Gastroesophageal sphincter (tissue), 4 donors: Measurements from ENCODE around the gene LSS. TPM values are rescaled to one million over a fixed set of nuclear protein-coding genes. Genes with fewer than 3 reads are reported as not detected.

ENCODE experiments used
- ATAC-seq: fragments of 150-250 bp; one replicate; pipeline ENCODE4 v1.9.1; 2016; ENCODE audit warnings: mild to moderate bottlenecking, moderate library complexity
- H3K27ac ChIP-seq, 4 donors: fragments of 200-600 bp; sonication (generic) in 3 of 4; 1 replicate in 3 of 4; 2 replicates in 1 of 4; pipeline ENCODE4 v1.5.1; 2016 to 2019
- H3K27me3 ChIP-seq: fragments of 200-600 bp; sonication (generic); one replicate; pipeline ENCODE4 v1.5.1; 2019
- H3K36me3 ChIP-seq, 2 donors: fragments of 200-600 bp; sonication (generic); one replicate each; pipeline ENCODE4 v1.5.1; 2019; ENCODE audit warnings: control low read depth in 1 of 2
- H3K4me1 ChIP-seq, 3 donors: fragments of 200-600 bp; sonication (generic); 1 replicate in 2 of 3; 2 replicates in 1 of 3; pipeline ENCODE4 v1.5.1; 2016 to 2019; ENCODE audit warnings: control low read depth in 2 of 3
- H3K4me3 ChIP-seq, 2 donors: fragments of 200-600 bp; sonication (generic); one replicate each; pipeline ENCODE4 v1.5.1; 2019; ENCODE audit warnings: mild to moderate bottlenecking in 1 of 2, moderate library complexity in 1 of 2
- H3K9me3 ChIP-seq, 3 donors: fragments of 200-600 bp; sonication (generic); one replicate each; pipeline ENCODE4 v1.5.1; 2017 to 2019; ENCODE audit warnings: control low read depth in 2 of 3
- CTCF ChIP-seq, 4 experiments: fragments of 200-600 bp in 2 of 4; fragments of 450-650 bp in 2 of 4; sonication (generic) in 1 of 4; IDR thresholded peaks; one replicate each; pipeline ENCODE4 v1.5.1; 2017 to 2019; ENCODE audit warnings: antibody characterized with exemption in 4 of 4, mild to moderate bottlenecking in 2 of 4, moderate library complexity in 2 of 4
- EP300 ChIP-seq: sonication (generic); formaldehyde crosslinking; IDR thresholded peaks from one replicate; pipeline ENCODE4 v1.6.1; 2017; ENCODE audit warnings: antibody characterized with exemption, mild to moderate bottlenecking
- POLR2A ChIP-seq, 2 donors: fragments of 450-650 bp; IDR thresholded peaks; one replicate each; pipeline ENCODE4 v1.6.1; 2017; ENCODE audit warnings: antibody characterized with exemption in 2 of 2, mild to moderate bottlenecking in 2 of 2, moderate library complexity in 1 of 2
- POLR2AphosphoS5 ChIP-seq: sonication (generic); formaldehyde crosslinking; IDR thresholded peaks from one replicate; pipeline ENCODE4 v1.6.1; 2017; ENCODE audit warnings: antibody characterized with exemption
- WGBS, 2 donors: methylation state at CpG; one replicate each; pipeline ENCODE4 v1.1.5; 2018; ENCODE audit warnings: low coverage in 1 of 2; 5-methylcytosine and 5-hydroxymethylcytosine counted together
- total RNA-seq, 4 donors: library from RNA; depleted of rRNA; stranded (reverse); fragments of >200 nt; gene quantifications; one replicate each; pipeline ENCODE4 v1.1.0, GENCODE V29; 2016

LSS gene
- total RNA-seq, 4 donors from 2014 or later, result 57.7 to 104 (median 85.7) TPM

GRCh38 chr21:46155514-46156377 lies 72.8 kb downstream of the LSS start, which contains the start of gene FTCD:
Gene FTCD (minus strand): TSS chr21:46155579. CDS start chr21:46155523, 56 bp downstream.
- H3K4me3 ChIP-seq, result no peak within 1 kb of the TSS
- H3K27me3 ChIP-seq, result peaks cover 7% of the 10 kb centered on the region
- no peaks in the 10 kb centered on the region for H3K36me3 ChIP-seq
- H3K4me1 ChIP-seq, result peaks cover 0 to 13% (median 8%) of the 10 kb centered on the region in 3 donors
- WGBS, 2 donors, result 78 to 82% methylated on average over 12 to 18 of the region's 34 CpGs
- no peaks in the 10 kb centered on the region for H3K9me3 ChIP-seq
- ATAC-seq, result no peak
- TF ChIP-seq EP300 (no peak), POLR2AphosphoS5 (no peak), CTCF (IDR thresholded peaks at IDR 0.05) (no peak), POLR2A (IDR thresholded peaks at IDR 0.05) (no peak)
- H3K27ac ChIP-seq, result no peak within 1 kb of the TSS

GRCh38 chr21:46154955-46155513 lies 73.5 kb downstream of the LSS start:
- WGBS, 2 donors, result no CpG with 5 or more reads among the region's 16 CpGs

GRCh38 chr21:46154155-46154954 lies 74.2 kb downstream of the LSS start:
- Histone ChIP-seq H3K4me1 (peaks cover 0 to 13% (median 8%) of the 10 kb centered on the region in 3 donors), H3K27me3 (peaks cover 7% of the 10 kb centered on the region), H3K9me3 (no peaks in the 10 kb centered on the region), H3K4me3 (no peak overlapping the region), H3K36me3 (no peaks in the 10 kb centered on the region), H3K27ac (no peak overlapping the region)
- no peak for ATAC-seq
- TF ChIP-seq EP300 (no peak), POLR2A (IDR thresholded peaks at IDR 0.05) (no peak), POLR2AphosphoS5 (no peak), CTCF (IDR thresholded peaks at IDR 0.05) (no peak)
- no CpG with 5 or more reads among the region's 39 CpGs for WGBS, 2 donors

More at GRCh38 chr21:46154955-46155513, 73.5 kb downstream of the LSS start:
- Histone ChIP-seq H3K27ac (no peak overlapping the region), H3K4me3 (no peak overlapping the region), H3K36me3 (no peaks in the 10 kb centered on the region), H3K27me3 (peaks cover 7% of the 10 kb centered on the region), H3K9me3 (no peaks in the 10 kb centered on the region), H3K4me1 (peaks cover 0 to 13% (median 8%) of the 10 kb centered on the region in 3 donors)
- no peak for ATAC-seq
- TF ChIP-seq POLR2A (IDR thresholded peaks at IDR 0.05), result no peak
- TF ChIP-seq POLR2AphosphoS5, result no peak
- TF ChIP-seq EP300, result no peak
- TF ChIP-seq CTCF (IDR thresholded peaks at IDR 0.05), result no peak

GRCh38 chr21:46153247-46154154 lies 75.1 kb downstream of the LSS start:
- TF ChIP-seq POLR2A (IDR thresholded peaks at IDR 0.05) (no peak), CTCF (IDR thresholded peaks at IDR 0.05) (peak in 3 of 4 experiments; percentile 57 to 78 (median 63)), POLR2AphosphoS5 (no peak), EP300 (no peak)
- no peaks in the 10 kb centered on the region for H3K36me3 ChIP-seq
- peak; percentile 75 for ATAC-seq
- H3K27me3 ChIP-seq, result peaks cover 7% of the 10 kb centered on the region
- 0 to 33% methylated on average over 2 to 4 of the region's 33 CpGs for WGBS, 2 donors
- peak overlapping the region in 1 of 2 donors; percentile 25 for H3K4me3 ChIP-seq
- no peaks in the 10 kb centered on the region for H3K9me3 ChIP-seq
- peak overlapping the region in 1 of 4 donors; percentile 64 for H3K27ac ChIP-seq
- H3K4me1 ChIP-seq, result peaks cover 0 to 13% (median 8%) of the 10 kb centered on the region in 3 donors
